ENCODE data around the gene THOP1.

Gene THOP1

DNA sequence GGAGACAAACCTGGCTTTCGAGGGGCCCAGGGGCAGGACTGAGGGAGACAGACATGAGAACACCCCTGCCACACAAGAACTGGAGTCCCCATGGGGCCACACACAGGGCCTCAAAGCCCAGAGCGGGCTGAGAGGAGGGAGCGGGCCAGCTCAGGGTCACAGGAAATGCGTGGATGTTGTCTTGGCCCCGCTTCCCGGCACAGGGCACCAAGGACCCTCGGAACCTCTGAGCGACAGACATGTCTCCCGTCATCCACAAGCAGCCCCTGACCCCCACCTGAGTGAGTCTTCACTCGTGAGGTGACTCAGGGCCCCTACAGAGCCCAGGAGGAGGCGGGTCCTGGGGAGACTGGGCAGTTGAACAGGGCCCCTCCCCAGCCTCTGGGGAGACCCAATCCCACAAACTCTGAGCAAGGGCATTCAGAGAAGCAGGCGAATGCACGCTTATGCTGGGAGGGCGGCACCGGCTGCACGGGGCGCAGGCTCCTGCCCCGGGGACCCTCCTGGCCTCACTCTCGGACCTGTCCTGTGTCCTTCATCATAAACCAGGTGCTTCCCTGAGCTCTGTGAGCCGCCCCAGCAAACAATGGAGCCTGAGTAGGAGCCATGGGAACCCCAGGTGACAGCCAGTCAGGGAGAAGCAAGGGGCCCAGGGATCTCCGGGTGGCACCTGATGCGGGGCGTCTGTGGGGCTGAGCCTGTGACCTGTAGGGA lies 22.4 kb upstream of the THOP1 start:
- no peak for DNase-seq

DNA sequence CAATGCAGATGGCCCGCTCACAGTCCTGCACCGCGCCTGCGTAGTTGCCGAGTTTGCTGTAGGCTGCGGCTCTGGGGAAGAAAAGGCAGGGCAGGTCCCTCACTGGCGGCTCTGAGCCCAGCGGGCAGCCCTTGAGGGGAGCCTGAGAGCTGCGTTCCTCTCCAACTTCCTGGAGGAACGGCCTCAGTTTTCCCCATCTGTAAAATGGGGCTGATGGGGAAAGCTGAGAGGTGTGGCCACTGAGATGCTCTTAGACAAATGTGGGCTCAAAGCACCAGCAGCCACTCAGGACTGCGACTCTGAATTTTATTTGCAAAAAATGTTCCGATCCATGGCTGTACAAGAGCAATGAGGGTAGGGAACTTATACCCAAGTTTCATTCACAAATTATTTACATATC lies 21.6 kb upstream of the THOP1 start:
- no peak for DNase-seq

DNA sequence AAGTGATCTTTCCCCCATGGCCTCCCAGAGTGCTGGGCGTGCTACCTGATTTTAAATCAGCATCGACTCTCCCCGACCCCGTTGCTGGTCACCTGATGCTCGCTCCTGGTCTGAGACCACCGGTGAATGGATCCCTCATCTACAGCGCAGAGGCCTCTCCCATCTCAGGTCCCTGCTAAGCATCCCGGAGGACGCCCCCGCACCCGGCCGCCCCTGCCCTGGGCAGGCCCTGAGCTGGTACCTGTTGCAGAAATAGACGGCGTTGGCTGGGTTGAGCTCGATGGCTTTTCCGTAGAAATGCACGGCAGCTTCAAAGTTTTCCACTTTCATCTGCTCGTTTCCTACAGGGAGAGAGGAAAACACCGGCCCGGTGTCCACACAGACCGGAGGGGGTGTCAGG lies 20.4 kb upstream of the THOP1 start:
- DNase-seq = no peak

DNA sequence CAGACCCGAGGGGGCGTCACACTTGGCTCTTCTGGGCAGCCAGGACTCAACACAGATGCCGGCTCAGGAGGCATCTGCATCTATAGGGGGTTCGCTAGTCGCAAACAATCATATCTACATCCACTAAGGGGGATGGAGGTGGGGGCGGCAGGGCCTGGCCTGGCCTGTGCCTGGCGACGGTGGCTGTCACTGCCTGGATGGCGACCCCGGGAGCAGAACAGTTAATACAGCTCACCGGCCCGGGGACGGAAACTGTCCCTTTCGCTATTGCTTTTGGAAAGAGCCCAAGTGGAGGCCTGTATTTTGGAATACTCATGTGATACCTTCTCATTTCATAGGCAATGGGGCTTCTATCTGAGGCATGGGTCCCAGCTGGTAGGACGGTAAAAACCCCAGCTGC lies 19.9 kb upstream of the THOP1 start:
- DNase-seq = no peak

DNA sequence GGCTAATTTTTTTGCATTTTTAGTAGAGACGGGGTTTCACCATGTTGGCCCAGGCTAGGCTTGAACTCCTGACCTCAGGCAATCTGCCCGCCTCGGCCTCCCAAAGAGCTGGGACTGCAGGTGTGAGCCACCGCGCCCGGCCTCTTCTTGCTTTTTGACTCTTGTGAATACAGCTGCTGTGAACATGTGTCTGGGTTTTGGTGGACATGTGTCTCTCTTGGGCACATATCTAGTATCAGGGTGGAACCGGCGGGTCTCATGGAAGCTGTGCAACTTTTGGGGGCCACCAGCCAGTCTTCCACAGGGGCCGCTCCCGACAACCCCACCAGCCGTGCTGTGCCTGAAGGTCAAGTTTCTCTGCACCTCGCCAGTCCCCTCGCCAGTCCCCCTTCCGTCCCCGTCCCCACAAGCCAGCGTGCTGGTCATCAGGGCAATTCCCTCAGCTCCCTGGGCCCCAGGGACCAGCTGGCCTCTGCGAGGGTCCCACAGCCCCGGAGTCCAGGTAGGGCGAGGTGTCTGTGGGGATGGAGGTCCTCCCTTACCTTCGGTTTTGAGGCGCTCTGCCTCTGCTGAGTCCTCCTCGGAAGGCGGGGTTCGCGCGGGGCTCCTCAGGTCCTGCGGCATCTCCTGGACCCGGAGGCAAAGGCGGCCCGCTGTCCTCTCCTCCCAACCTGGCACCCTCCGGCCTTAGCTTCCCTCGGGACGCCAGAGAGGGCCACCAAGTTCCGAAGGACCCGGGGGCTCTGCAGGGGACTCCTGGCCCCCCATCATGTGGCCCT lies 18.5 kb upstream of the THOP1 start:
- DNase-seq = no peak

DNA sequence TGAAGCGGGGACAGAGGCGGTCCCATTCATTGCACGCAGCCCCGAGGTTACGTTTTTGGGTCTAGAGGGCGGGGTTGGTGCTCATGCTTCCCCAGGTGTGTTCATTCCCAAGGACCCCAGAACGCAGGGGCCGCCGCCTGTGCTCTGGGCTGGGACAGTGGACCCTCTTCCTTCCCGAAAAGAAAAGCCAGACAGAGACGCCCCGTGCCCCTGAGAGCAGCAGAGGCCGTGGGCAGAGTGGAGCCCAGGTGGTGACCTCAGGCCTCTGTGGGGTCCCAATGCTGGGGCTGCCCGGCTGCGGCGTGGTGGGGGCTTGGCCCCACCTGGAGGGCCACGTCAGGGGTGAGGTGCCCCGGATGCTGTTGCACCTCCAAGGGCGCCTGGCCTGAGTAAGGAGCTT lies 17.6 kb upstream of the THOP1 start:
- DNase-seq = no peak

DNA sequence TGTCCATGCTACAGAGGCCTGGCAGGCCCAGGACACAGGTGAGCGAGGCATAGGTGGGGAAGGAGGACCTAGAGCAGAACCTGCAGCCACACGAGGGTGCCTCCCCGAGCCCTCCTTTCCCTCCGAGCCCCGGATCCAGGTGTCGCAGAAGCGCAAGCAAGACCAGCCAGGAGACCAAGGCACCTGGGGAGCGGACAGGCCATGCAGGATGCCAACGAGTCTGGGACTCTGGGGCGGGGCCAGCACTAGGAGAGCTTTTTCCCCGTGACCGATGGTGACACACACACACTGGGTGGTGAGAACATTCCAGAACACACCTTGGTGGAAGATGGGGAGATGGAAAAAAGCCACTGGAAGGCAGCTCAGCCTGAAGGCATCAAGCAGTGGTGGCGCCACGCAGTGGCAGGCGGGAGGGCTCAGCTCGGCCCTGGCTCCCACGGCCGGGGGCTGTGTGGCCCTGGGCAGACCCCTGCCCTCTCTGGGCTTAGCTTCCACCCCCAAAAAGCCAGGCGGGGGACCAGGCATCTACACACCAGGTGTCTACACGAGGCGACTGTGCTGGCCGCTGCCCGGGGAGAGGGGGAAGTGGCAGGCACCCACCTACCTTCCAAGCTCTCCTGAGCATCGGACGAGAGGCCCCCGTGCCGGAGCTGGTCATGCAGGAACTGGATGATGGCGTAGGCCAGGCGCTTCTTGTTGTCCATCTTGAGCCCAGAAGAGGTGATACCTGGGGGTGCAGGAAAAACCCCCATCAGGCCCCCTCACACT lies 16.8 kb upstream of the THOP1 start:
- DNase-seq = no peak

DNA sequence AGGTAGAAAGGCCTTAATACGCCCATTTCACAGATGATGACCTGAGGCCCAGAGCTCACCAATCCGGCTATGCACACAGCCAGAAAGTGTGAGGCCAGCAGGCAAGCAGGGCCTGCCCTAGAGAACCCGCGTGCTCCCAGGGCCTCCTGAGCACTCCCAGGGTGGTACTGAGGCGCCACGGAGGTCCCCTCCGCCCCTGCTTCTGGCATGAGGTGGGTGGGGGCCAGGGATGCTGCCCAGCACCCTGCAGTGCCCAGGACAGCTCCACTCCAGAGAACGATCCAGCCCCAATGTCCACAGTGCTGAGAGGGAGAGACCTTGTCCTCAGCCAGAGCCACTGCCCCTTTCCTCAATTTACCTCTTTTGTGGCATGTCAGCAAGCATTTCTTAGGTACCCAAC lies 16.1 kb upstream of the THOP1 start:
- DNase-seq = no peak

DNA sequence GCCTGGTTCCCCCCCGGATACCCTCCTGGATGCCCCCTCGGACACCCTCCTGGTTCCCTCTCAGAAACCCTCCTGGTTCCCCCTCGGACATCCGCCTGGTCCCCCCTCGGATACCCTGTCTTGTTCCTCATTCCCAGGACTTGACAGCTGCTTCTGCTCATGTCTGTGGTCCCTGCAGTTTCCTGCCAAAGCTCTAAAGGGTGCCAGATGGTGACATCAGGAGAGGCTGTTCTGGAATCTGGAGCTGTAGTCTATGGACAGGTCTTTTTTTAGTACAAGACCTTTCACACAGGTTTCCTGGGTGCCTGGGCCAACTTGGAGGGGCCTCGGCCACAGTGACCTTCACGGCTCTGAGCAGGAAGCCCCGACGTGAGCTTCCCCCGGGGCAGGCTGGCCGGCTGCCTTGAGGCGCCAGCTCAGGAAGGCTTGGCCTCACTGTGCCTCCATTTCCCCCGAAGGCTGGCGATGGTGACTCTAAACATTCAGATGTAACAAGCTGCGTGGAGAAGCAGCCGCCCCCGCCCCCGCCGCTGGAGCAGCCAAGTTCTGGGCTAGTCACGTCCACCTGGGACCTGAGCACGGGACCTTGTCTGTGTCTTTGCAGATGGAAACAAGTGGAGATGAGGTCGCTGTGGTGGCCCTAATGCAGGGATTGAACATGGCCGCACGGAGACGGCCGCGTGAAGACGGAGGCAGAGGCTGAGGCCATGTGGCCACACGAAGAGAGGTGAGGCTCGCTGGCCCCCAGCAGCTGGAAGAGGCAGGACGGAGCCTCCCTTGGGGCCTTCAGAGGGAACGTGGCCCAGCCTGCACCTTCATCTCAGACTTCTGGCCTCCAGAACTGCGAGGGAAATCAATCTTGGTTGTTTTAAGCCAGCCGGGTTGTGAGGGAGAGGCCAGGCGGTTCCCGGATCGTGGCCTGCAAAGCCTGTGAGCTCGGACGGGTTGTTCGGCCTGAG lies 15.0 kb upstream of the THOP1 start:
- DNase-seq = no peak

DNA sequence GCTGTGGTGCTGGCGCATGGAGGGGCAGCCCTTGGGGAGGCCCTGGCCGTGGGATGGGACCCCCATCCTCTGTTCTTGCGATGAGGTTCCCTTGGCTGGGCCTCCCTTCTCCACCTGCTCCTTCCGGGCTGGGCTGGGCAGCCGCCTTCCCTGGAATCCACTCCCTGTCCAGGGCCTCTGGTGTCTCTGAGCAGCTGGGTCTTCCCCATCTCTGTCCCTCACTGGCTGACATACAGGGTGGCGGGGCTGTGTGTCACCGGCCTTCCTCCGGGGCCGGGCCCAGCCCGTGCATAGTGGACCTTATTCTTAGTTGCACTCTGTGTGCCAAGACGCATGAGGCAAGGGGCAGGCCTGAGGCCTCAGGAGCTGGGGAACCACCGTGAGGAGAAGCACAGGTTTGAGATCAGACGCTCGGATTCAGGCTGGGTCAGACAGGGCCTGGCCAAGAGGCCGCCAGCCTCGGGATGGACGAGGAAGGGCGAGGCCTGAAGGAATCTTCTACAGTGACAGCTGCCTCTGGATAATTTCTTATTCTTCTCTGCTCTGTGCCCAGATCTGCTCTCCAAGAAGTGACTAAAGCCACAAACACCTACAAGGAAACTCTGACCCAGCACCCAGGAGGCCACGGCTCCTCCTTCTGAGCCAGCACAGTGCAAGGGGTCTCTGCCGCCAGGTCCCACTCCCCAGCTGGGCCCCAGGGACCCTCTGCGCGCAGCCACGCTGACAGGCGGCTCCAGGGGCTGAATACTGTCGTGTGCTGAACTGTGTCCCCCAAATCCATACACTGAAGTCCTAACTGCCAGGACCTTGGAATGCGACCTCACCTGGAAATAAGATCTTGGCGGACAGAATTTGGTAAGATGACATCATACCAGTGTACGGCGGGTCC lies 13.3 kb upstream of the THOP1 start:
- no peak for DNase-seq

DNA sequence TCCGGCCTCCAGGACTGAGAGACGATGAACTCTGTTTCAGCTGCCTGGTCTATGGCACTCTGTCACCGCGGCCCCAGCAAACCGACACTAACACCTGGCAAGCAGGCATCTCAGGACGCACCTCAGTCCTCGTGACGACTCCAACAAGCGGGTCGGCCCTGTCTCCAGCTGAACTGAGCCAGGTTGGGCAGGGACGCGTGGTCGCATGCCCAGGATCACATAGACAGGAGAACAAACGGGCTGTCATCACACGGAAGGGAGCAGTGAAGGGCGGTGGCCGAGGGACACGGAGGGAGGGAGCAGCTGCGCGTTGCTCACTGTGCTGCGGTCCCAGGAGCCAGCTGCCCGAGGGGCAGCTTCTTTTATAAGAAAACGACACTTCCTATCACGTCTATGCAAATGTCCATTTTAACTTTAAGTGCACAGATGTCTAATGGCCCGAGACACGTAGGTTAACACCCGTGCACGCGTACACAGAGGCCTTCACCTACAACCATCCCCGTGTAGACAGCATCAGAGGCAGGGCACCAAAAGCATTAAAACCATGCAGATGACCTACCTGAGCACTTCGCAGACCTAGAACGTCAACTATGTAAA lies 11.1 kb upstream of the THOP1 start:
- DNase-seq = no peak

DNA sequence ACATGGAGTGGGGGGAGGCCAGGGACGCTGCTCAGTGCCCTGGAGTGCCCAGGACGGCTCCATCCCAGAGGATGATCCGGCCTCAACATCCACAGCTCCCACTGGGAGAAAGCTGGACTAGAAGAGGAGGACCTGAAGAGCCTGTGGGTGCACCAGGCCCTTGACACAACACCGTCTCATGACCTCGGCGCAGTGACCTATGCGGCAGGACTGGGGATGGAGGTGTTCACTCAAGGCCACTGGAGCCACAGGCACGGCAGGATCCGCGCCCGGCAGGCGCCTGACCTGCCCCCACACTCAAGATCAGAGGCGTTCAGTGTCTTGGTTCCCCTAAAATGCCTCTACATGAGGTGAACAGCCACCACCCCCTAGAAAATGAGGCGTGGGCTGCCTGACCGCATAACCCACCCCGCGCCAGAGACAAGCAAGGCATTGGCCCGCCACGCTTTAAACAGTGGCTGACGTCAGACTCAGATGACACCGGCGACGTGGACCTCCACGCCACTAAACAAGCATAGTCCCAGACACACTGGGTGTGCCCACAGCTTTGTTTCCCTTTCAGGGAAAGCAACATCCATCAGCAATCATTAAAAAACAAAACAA lies 10.2 kb upstream of the THOP1 start:
- DNase-seq = no peak

DNA sequence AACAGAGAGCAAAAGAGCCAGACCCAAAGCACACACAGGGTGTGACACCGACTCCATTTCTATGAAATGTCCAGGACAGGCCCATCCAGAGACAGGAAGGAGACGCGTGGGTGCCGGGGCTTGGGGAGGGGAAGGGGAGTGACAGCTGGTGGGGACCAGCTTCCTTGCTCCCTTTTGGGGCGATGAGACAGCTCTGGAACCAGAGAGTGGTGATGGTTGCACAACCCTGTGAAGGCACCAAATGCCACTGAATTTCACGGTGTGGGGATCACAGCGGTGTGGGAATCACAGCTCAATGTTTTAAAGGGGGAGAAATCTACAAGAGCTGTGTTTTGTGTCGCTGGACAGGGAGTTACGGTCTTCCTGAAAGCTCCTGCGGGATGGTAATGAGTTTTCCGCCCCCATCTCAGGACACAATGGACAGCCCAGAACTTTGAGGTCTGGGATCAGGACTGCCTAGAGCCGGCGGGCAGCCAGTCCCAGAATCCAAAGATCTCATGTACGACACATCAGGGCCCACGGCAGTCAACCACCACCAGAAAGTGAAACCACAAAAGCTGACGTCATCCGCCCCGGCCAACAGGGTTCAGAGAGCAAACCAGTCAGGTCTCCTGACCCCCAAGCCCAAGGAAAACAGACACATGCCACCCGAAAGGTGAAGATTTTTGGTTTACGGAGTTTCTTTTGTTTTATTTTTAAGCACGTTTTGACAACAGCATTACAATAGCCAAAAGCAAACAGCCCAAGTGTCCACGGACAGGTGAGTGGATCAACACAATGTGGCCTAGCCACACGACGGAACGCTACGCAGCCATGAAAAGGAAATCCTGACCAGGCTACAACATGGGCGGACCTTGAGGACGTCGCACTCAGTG lies 9.5 kb upstream of the THOP1 start:
- no peak for DNase-seq

DNA sequence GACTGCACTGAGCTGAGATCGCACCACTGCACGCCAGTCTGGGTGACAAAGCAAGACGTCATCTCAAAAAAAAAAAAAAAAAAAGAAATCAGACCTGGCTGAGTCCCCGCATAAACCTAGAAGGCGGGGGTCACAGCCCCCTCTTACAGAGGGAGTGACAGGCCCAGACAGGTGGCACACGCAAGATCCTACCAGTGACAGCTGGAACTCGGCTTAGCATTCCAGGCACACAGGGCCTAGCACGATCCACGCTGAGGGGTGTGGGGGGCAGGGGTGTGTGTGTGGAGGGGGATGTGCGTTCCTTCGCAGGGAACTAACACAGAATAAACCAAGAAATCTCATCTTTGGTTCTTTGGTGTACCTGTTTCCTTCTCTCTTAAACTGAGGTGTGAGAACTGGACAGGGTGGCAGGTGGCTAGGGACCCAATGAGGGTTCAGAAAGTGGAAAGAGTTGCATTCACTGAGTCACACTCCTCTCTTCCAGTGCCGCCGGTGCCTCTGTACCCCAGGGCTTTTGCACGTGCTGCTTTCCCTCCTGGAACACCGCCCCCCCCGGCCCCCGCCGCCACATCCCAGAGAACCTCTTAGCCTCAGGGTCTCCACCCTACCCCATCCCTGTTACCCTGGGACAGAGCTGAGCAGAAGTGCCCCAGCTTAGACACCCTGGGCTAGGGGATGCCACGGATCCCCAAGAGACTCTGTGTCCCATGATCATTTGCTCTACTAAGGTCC lies 7.2 kb upstream of the THOP1 start:
- DNase-seq = no peak

DNA sequence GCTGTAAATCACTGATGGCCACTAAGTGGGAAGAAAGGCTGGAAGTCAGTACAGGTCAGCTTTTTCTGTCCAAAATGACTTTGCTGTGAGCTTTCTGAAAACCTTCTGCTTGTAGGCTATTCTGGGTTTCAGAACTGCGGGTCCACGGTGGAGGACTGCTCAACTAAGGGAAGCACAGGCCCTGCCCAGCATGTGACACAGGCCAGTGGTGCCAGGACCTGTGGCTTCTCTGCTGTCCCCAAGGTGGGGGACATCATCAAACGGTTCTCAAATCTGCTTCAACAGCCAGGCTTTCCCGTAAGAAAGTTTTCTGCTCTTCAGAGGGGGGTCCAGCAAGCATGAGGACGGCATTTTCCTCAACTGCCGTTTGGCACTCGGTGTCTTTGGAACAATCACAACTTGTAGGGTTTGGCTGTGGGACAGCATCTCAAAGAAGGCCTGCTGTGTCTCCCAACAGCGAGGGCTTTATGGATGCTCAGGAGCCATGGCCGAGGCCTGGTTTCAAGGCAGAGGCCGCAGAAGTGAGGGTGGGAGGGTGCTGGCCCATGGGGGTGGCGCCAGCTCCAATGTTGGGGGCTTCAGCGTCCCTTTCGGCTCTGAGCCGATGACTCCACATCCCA lies 6.1 kb upstream of the THOP1 start:
- DNase-seq = no peak

DNA sequence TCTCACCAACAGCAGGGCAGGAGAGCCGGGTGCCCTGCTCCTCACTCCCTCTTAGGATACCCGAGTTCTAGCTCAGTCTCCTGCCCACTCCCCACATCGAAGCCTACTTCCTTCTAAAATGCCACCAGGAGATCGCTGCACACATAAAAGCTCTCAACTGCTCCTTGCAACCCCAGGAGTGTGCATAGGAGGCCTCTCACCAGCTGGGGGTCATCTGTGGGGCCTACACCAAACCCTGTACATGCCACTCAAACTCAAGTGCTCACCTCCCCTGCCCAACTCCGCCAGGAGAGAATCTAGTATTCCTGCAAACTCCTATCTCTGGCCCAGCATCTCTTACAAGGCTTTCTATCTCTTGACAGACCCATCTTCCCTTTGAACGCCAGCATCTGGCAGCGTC lies 5.0 kb upstream of the THOP1 start:
- DNase-seq = no peak

DNA sequence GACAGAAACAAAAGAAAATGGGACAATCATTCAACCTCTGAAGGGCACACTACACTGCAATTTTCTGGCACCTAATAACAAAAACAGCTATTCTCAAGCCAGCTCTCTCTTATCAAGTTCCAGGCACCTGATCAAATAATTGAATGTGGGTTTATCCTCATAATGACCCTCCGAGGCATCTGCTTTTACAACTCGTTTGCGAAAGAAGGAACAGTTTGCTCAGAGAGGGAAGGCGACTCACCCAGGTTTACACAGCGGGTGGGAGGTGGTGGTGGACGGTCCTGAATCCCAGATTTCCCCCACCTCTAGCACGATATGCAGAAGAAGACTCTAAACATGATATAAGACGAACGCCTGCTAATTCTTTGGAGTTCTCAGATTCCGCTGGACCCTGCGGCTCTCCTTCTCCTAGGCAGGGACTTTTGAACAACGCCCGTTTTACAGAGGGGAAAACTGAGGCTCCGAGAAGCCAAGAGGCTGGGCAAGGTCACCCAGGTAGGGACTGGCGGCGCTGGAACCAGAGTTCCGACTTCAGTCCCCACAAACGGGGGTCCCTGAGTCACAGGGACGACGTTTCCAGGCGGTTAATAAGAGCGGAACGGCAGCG lies 2.9 kb upstream of the THOP1 start:
- no peak for DNase-seq

Measured in NCI-H446 (cell line).